DND-41 (cell line): ENCODE data around the gene HTR2C.
"Not testable (repeated sequence)": the region's sequence is repeated elsewhere in the genome, so short reads cannot be mapped to it uniquely, and the experiment has no call there.

ENCODE experiments used
- ATAC-seq: fragments of 200-7000 bp; cut with Tn5 transposase; 3 replicates; pipeline ENCODE4 v1.9.1; 2021; ENCODE audit warnings: low read depth; ENCODE audit not compliant: insufficient read depth
- DNase-seq: peaks from one replicate; pipeline ENCODE4 v3.0.0-alpha.2; 2020
- H2AFZ ChIP-seq: 2 replicates; pipeline ENCODE4 v1.6.0; 2012; ENCODE audit warnings: low read depth, low read length
- H3K27ac ChIP-seq: 2 replicates; pipeline ENCODE4 v1.5.1; 2012; ENCODE audit warnings: low read length, inconsistent platforms
- H3K27me3 ChIP-seq: fragments of 200-600 bp; sonication (generic); 2 replicates; pipeline ENCODE4 v1.6.0; 2012; ENCODE audit warnings: low read length, mild to moderate bottlenecking, inconsistent platforms; ENCODE audit not compliant: insufficient read depth, poor library complexity
- H3K36me3 ChIP-seq: 2 replicates; pipeline ENCODE4 v1.5.1; 2012; ENCODE audit warnings: low read length, inconsistent platforms; ENCODE audit not compliant: insufficient read depth
- H3K4me1 ChIP-seq: 2 replicates; pipeline ENCODE4 v1.5.1; 2012; ENCODE audit warnings: mild to moderate bottlenecking, low read length; ENCODE audit not compliant: insufficient read depth
- H3K4me2 ChIP-seq: 2 replicates; pipeline ENCODE4 v1.6.0; 2012; ENCODE audit warnings: mild to moderate bottlenecking, moderate library complexity, low read length, inconsistent platforms; ENCODE audit not compliant: insufficient read depth
- H3K4me3 ChIP-seq, 2 experiments: fragments of 200-600 bp in 1 of 2; shearing (Covaris generic) in 1 of 2; 2 replicates each; pipeline ENCODE4 v1.5.1; 2012 to 2016; ENCODE audit warnings: inconsistent platforms in 2 of 2, low read length in 2 of 2, mild to moderate bottlenecking in 2 of 2, low read depth in 1 of 2, moderate library complexity in 1 of 2
- H3K79me2 ChIP-seq: 2 replicates; pipeline ENCODE4 v1.6.0; 2012; ENCODE audit warnings: low read length, inconsistent platforms; ENCODE audit not compliant: insufficient read depth
- H3K9ac ChIP-seq: 2 replicates; pipeline ENCODE4 v1.6.0; 2012; ENCODE audit warnings: low read depth, mild to moderate bottlenecking, inconsistent platforms, low read length, moderate library complexity
- H3K9me3 ChIP-seq: 2 replicates; pipeline ENCODE4 v1.5.1; 2012; ENCODE audit warnings: low read length, moderate library complexity, mild to moderate bottlenecking, inconsistent platforms; ENCODE audit not compliant: insufficient read depth, severe bottlenecking
- H4K20me1 ChIP-seq: 2 replicates; pipeline ENCODE4 v1.6.0; 2012; ENCODE audit warnings: low read length; ENCODE audit not compliant: insufficient read depth
- EZH2 ChIP-seq: IDR thresholded peaks from 3 replicates; pipeline ENCODE4 v1.6.1; 2012; ENCODE audit warnings: borderline replicate concordance, low read depth, mild to moderate bottlenecking, moderate library complexity, low read length, inconsistent platforms; ENCODE audit not compliant: severe bottlenecking
- TF ChIP-seq, protein P1 (sequence below): IDR thresholded peaks from 2 replicates; pipeline ENCODE4 v1.5.1; 2012; ENCODE audit warnings: borderline replicate concordance, low read length, moderate library complexity, mild to moderate bottlenecking; ENCODE audit not compliant: poor library complexity, severe bottlenecking; ENCODE audit errors: extremely low read depth

The HTR2C gene

GRCh38 chrX:114937090-114937489, 353.2 kb downstream of the HTR2C start:
- H3K27me3 ChIP-seq, H3K9ac ChIP-seq, H3K4me1 ChIP-seq, H4K20me1 ChIP-seq, ATAC-seq, H3K4me2 ChIP-seq, H3K4me3 ChIP-seq, H3K27ac ChIP-seq, H2AFZ ChIP-seq, H3K9me3 ChIP-seq, H3K36me3 ChIP-seq, DNase-seq, H3K79me2 ChIP-seq: not testable (repeated sequence)

DNA sequence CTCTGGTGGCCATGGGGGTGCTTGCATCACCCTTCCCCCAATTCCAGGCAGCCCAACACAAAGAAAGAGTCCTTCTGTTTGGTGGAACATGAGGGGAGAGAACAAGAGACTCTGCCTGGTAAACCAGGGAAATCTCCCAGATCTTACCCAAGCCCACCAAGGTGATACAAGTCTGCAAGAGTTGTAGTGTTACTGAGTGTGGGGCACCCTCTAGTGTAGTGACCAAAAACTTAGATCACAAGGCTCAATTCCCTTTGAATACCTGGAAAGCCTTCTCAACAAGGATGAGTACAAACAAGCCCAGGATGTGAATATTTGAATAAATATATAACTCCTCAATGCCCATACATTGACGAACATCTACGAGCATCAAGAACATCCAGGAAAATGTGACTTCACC, 368.8 kb downstream of the HTR2C start:
- Histone ChIP-seq H3K9ac (no peak overlapping the region), H3K9me3 (no peaks in the 10 kb centered on the region), H3K27ac (no peak overlapping the region)

More for the DNA sequence above, 368.8 kb downstream of the HTR2C start:
- H3K79me2 ChIP-seq: no peaks in the 10 kb centered on the region
- no peak overlapping the region for H2AFZ ChIP-seq
- no peak overlapping the region for H3K4me3 ChIP-seq
- H3K4me1 ChIP-seq: no peaks in the 10 kb centered on the region
- no peak overlapping the region for H3K4me2 ChIP-seq
- H4K20me1 ChIP-seq: no peaks in the 10 kb centered on the region
- H3K27me3 ChIP-seq: no peaks in the 10 kb centered on the region
- ATAC-seq (no peak), DNase-seq (no peak)
- TF ChIP-seq, protein P1, sequence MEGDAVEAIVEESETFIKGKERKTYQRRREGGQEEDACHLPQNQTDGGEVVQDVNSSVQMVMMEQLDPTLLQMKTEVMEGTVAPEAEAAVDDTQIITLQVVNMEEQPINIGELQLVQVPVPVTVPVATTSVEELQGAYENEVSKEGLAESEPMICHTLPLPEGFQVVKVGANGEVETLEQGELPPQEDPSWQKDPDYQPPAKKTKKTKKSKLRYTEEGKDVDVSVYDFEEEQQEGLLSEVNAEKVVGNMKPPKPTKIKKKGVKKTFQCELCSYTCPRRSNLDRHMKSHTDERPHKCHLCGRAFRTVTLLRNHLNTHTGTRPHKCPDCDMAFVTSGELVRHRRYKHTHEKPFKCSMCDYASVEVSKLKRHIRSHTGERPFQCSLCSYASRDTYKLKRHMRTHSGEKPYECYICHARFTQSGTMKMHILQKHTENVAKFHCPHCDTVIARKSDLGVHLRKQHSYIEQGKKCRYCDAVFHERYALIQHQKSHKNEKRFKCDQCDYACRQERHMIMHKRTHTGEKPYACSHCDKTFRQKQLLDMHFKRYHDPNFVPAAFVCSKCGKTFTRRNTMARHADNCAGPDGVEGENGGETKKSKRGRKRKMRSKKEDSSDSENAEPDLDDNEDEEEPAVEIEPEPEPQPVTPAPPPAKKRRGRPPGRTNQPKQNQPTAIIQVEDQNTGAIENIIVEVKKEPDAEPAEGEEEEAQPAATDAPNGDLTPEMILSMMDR: no peak
- no peak for TF ChIP-seq EZH2
- no peaks in the 10 kb centered on the region for H3K36me3 ChIP-seq
